Mesothelial cell of epicardium (in vitro differentiated cells): ENCODE results near the gene ISYNA1. TPM values are rescaled to one million over a fixed set of nuclear protein-coding genes. Genes with fewer than 3 reads are reported as not detected.
A peak's percentile ranks its signal among the peaks of the same experiment; 100 is the strongest.

Experiments
- DNase-seq, 2 experiments: peaks; one replicate each; pipeline ENCODE4 v3.0.0; 2021; ENCODE audit warnings: low spot score in 2 of 2; ENCODE audit not compliant: unreplicated experiment in 2 of 2
- H3K27ac Mint-ChIP-seq: 2 replicates; pipeline ENCODE4 v1.8.0; 2021; ENCODE audit warnings: mixed read lengths
- H3K27me3 Mint-ChIP-seq: 2 replicates; pipeline ENCODE4 v1.8.0; 2021; ENCODE audit warnings: low read depth, mixed read lengths
- H3K36me3 Mint-ChIP-seq: 2 replicates; pipeline ENCODE4 v1.8.0; 2021; ENCODE audit warnings: mixed read lengths
- H3K4me1 Mint-ChIP-seq: 2 replicates; pipeline ENCODE4 v1.8.0; 2021; ENCODE audit warnings: mixed read lengths
- H3K4me3 Mint-ChIP-seq: 2 replicates; pipeline ENCODE4 v1.8.0; 2021; ENCODE audit warnings: mild to moderate bottlenecking, moderate library complexity, mixed read lengths
- H3K9me3 Mint-ChIP-seq: 2 replicates; pipeline ENCODE4 v1.8.0; 2021; ENCODE audit warnings: mixed read lengths
- total RNA-seq: library from RNA; stranded (reverse); gene quantifications from 3 replicates; pipeline ENCODE4 v1.2.1, GENCODE V29; 2021
- TF ChIP-seq, protein P1 (sequence below): fragments of 200-600 bp; sonication (generic); IDR thresholded peaks from one replicate; pipeline ENCODE4 v1.5.0; 2021; ENCODE audit warnings: antibody characterized with exemption; ENCODE audit not compliant: unreplicated experiment

The ISYNA1 gene
- total RNA-seq, 1 donor from 2014 or later, result 826 TPM

DNA sequence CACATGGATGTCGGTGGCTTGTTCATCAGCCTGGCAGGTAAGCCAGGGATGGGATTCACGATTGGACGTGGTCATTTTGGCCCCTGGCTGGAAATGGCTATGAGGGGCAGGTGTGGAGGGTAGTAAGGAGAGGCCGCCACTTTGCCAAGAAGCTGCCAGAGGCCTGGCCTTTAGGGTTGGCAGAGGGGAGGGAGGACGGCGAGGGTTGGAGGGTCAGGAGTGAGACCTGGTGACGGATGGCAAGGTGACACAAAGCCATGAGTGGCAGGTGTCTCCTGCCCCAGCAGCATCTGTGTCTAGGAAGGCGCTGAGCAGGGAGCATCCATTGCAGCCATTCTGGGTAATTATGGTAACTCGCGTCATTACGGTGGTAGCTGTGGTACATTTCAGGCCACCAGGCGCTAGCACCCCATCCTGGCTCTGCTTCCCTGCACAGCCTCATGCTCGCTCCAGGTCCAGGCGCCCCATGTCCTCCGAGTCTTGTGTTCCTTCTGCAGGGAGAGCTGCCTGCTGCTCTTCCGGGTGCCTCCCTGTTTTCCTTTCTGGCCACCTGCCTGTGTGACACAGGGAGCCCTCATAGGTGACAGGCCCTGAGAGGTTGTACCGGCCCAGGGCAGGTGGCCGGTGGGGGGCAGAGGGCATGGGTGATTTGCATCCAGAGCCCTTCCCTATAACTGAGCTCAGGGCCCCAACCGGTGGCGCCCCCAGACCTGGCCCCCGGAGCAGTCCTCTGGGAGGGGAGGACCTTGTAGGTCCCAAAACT, 14.5 kb downstream of the ISYNA1 start:
- no peak for DNase-seq
- peaks cover 45% of the 10 kb centered on the region for H3K4me1 Mint-ChIP-seq
- TF ChIP-seq, protein P1, sequence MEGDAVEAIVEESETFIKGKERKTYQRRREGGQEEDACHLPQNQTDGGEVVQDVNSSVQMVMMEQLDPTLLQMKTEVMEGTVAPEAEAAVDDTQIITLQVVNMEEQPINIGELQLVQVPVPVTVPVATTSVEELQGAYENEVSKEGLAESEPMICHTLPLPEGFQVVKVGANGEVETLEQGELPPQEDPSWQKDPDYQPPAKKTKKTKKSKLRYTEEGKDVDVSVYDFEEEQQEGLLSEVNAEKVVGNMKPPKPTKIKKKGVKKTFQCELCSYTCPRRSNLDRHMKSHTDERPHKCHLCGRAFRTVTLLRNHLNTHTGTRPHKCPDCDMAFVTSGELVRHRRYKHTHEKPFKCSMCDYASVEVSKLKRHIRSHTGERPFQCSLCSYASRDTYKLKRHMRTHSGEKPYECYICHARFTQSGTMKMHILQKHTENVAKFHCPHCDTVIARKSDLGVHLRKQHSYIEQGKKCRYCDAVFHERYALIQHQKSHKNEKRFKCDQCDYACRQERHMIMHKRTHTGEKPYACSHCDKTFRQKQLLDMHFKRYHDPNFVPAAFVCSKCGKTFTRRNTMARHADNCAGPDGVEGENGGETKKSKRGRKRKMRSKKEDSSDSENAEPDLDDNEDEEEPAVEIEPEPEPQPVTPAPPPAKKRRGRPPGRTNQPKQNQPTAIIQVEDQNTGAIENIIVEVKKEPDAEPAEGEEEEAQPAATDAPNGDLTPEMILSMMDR, result no peak
- no peaks in the 10 kb centered on the region for H3K9me3 Mint-ChIP-seq
- H3K36me3 Mint-ChIP-seq, result no peaks in the 10 kb centered on the region
- H3K27me3 Mint-ChIP-seq, result no peaks in the 10 kb centered on the region
- no peak overlapping the region for H3K4me3 Mint-ChIP-seq
- H3K27ac Mint-ChIP-seq, result no peak overlapping the region

DNA sequence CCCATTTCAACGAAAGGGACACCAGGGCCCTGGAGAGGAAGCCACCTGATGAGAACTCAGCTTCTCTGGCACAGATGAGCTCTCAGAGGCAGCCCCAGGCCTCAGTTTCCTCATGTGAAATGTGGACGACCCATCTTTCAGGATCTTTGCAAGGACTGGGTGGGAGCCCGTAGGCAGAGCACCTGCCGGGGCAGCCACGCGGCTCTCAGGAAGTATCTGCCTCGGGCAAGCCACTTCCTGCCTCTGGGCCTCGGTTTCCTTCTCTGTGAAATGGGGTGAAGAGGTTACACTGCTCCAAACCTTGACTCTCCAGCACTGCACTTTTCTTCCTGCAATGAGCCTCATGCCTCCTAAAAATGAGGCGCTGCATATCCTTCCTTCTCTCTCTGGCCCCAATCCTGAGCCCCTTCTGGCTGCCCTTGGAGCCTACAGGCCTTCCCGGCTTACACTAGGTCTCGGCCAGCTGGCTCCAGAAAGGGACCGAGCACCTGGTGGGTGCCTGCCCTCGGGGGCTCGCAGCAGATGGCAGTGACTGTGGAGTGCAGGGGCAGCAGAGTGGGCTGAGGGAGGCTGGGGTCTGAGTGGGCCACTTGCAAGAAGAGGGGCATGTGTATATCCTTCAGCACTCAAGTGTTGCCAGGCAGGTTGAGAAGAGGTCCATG, 15.3 kb downstream of the ISYNA1 start:
- TF ChIP-seq, protein P1, result no peak
- no peaks in the 10 kb centered on the region for H3K27me3 Mint-ChIP-seq
- no peak overlapping the region for H3K27ac Mint-ChIP-seq
- DNase-seq, result no peak
- no peaks in the 10 kb centered on the region for H3K36me3 Mint-ChIP-seq
- H3K4me3 Mint-ChIP-seq, result no peak overlapping the region
- H3K4me1 Mint-ChIP-seq, result peaks cover 51% of the 10 kb centered on the region
- H3K9me3 Mint-ChIP-seq, result no peaks in the 10 kb centered on the region

DNA sequence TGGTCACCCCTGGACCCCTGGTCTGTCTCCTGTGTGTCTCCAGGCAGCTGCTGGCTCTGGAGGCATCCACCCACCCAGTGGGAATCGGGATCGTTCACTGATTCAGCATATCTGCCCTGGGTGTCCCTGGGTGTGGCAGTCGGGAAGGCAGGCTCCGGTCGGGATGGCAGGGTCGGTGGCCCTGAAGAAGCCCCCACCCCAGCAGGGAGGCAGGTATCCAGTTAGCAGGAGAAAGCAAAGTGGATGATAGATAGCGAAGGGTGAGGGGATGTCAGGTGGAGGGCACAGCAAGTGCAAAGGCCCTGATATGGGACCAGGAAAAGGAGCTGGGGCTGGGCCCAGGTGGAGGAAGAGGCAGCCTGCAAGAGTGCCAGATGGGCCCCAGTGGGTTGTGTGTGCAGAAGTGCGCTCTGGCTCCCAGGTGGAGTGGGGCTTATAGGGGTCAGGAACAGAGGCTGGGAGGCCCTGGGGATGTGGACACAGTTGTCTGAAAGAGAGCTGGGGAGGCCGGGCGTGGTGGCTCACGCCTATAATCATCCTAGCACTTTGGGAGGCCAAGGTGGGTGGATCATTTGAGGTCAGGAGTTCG, 16.5 kb downstream of the ISYNA1 start:
- no peaks in the 10 kb centered on the region for H3K36me3 Mint-ChIP-seq
- DNase-seq, result no peak
- no peaks in the 10 kb centered on the region for H3K9me3 Mint-ChIP-seq
- peak overlapping the region; percentile 75 for H3K4me3 Mint-ChIP-seq
- peaks cover 59% of the 10 kb centered on the region for H3K4me1 Mint-ChIP-seq
- TF ChIP-seq, protein P1, result no peak
- H3K27ac Mint-ChIP-seq, result no peak overlapping the region
- no peaks in the 10 kb centered on the region for H3K27me3 Mint-ChIP-seq

DNA sequence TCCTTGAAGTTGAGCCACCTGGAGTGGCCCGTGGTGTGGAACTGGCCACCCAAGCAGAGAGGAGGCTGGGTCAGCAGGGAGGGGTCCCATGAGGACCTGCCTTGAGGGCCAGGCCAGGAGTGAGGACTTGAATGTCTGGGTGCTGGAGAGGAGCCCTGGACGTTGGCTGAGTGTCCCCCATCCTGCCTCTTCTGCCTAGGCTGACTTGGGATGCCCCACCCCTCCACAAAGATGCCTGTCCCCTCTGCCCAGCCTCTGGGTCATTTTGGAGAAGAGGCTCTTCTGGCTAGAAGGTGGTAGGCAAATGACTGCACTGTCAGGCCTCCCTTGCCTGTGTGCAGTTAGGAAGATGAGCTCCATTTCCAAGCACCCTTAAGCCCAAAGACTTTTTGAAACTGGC, 17.0 kb downstream of the ISYNA1 start:
- peak overlapping the region; percentile 75 for H3K4me3 Mint-ChIP-seq
- H3K9me3 Mint-ChIP-seq, result no peaks in the 10 kb centered on the region
- no peak for DNase-seq
- TF ChIP-seq, protein P1, result no peak
- no peaks in the 10 kb centered on the region for H3K27me3 Mint-ChIP-seq
- H3K27ac Mint-ChIP-seq, result no peak overlapping the region
- H3K4me1 Mint-ChIP-seq, result peaks cover 61% of the 10 kb centered on the region
- no peaks in the 10 kb centered on the region for H3K36me3 Mint-ChIP-seq

DNA sequence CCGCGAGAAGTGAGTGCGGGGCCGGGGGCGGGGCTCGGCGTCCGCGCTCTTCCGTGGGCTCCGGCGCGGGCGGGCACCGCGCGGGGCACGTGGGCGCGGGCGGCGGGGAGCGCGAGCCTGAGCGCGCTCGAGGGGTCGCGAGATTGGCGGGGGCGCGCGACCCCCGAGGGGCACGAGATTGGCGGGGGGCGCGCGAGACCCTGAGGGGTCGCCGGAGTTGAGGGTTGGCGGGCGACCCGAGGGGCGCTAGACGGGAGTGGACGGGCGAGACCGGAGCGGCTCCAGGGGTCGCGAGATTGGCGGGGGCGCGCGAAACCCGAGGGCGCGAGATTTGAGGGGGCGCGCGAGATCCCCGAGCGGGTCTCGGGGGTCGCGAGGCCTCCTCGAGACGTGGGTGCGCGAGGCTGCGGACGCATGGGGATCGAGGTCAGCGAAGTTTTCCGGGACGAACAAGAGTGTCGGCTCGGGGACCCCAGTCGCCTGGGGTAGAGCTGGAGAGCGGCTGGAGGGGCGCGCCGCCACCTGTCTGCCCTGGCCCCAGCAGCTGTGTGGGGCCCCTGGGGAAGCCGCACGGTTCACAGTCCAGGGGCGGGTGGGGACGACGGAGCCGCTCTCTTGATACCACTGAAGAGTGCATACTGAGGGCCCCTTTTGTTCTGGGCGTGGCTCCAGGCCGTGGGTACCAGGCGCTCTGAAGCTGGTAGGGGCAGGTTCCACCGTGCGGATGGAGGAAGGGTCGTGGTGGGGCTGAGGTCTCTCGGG, 18.1 kb downstream of the ISYNA1 start:
- peak overlapping the region; percentile 75 for H3K4me3 Mint-ChIP-seq
- H3K4me1 Mint-ChIP-seq, result peaks cover 67% of the 10 kb centered on the region
- no peaks in the 10 kb centered on the region for H3K9me3 Mint-ChIP-seq
- H3K27ac Mint-ChIP-seq, result peak overlapping the region; percentile 25
- no peaks in the 10 kb centered on the region for H3K36me3 Mint-ChIP-seq
- DNase-seq, result no peak
- H3K27me3 Mint-ChIP-seq, result no peaks in the 10 kb centered on the region
- TF ChIP-seq, protein P1, result no peak
